GM04503 (cell line): Measurements from ENCODE around the gene CHCHD6.

Experiments
- DNase-seq: peaks from one replicate; pipeline ENCODE4 v3.0.0-alpha.2; 2012; ENCODE audit warnings: low read depth

Gene CHCHD6

DNA sequence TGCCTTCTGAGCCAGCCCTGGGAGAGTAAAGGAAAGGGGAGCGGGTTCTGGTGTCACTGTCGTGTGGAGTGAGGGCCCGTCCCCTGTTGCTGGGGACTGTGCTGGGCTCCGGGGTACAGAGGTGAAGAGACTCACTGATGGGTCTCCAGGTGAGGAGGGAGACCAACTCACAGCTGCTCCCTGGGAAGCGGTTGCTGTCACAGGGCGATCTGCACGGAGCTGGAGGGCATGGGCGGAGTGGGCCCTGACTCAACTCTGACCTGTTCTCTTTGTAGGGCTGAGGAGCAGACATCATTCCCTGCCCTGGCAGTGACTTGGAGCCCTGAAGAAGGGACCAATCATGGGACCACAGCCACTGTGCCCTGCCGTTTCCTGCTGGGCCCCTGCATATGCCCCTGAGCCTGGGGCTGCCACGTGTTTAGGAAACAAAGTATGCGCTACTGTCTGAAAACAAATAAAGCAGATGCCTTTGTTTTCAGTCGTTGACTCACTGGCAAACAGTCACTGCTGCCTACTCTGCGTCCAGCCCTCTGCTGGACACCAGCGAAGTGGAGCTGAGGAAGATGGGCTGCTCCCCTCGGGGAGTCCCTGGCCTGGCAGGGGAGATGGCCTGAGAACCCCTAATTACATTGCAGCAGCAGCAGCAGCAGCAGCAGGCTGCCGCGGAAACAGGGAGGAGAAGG, 256.0 kb downstream of the CHCHD6 start:
- peak; percentile 43 for DNase-seq

DNA sequence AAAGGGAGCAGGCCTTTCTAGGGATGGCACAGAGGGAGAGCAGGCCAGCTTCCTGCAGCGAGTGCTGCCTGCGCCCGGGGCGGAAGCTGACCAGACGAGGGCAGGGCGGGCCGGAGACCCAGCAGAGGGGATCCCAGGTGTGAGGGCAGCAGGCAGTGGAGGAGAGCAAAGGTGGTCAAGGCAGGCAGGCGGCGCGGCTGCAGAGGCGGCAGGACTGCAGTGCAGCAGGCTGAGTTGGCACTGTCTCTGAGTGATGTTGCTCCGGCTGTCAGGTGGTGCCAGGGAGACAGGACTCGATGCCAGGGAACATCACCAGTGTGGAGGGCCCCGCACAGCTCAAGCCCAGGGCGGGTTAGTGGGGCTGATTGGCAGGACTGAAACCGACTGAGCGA, 256.6 kb downstream of the CHCHD6 start:
- DNase-seq = no peak

DNA sequence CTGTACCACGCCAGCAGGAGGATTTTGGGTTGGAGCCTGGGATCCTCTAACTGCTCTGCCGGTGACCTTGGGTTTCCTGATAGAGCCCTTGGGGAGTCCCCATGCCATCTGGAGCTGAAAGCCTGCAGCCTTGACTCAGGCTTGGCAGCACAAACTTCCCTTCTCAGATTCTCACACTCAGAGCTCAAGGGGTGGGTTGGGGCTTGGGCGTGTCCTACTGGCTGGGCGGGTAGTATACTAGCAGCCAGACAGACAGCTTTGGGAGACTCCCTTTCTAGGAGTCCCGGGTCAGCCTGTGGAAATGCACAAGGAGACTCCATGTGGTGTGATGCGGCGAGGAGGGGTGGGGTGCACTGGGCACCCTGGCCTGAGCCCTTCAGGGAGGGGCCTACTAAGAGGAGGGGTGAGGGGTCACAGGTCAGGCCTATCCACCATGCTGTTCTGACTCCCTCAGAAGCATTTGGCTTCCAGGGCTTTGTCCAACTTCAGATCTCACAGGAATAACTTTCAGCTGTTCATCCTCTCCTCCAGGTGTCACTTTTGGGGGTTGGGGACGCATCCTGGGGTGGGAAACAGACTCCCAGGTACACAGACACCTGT, 257.3 kb downstream of the CHCHD6 start:
- DNase-seq = peak; percentile 67

DNA sequence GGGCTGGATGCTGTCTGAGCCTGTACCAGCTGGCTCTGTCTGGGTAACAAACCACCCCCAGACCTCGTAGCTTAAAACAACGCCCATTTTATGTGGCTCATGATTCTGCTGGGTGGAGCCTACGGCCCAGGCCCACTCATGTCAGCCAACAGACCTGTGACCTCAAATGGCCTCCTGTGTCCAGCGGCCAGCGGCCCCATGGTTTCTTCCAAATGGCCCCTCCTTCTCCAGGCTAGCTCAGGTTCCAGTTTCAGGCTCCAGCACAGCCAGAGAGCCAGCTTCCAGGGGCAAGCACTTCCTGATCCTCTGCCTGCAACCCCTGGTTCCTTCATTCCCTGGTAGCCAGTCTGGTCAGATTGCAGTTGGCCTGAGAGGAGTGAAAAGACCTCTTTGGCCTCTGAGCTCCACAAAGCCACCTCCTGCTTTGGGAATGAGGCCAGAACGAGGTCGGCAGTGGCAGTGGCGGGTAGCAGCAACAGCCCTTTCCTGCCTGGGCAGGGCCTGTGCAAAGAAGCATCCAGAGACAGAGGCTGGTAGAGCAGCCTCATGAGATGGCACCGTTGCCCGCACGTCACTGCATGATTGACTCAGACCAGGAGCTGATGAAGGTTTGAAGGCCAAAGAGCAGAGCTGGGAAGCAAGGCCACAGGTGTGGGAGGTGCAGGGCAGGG, 257.9 kb downstream of the CHCHD6 start:
- no peak for DNase-seq

DNA sequence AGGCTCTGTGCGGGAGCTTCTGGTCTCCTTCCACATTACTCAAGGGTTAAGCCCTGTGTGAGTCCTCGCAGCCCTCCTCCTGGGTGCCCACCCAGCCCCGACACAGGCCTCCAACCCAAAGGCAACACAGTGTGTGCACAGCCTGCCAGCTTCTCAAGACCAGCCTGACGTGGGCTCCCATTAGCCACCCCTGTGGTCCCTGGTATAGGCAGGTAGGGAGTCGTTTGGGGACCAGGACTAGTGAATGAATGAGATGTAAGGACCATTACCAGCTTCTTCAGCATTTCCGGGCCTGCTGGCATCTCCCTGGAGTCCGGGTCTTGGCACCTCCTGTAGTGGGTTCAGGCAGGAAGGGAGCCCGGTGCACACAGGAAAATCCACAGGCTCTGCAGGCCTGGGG, 258.7 kb downstream of the CHCHD6 start:
- no peak for DNase-seq

DNA sequence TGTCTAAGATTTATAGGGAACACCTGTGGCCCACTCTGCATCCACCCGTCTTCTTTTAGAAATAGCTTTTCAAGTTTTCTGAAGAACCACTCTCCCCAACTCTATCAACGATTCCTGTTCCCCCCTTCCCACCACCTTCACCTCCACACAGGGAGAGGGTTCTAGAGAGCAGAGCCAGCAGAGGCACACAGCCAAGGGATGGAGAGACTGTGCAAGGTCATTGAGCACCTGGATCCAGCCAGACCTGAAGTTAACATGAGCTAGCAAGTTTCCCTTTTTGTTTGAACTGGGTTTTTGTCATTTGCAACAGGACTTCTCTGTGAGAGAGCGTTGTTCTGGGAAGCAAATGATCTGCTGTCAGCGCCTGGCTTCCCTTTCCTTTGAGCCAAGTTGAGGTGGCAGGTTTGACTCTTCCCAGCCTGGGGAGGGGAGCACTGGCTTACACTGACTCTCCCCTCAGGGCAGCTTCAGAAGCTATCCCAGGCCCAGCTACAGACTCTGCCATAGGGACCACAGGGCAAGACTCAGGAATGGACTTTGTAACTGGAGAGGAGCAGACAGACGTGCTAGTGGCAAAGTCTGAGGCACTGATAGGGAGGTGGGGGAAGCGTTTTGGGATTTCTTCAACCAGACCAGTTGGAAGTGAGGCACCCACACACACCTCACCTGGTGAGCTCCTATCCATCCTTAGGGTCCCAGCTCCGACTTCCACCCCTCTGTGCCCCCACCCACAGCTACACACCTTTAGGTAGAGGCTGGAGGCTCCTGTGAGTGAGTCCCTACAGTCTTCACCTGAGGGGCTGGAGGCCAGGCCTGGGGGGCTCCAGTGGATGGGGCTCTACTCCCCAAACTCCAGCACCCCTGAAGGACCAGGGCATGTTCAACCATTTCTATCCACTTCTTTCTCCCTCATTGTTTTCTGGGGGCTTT, 259.5 kb downstream of the CHCHD6 start:
- DNase-seq = no peak

DNA sequence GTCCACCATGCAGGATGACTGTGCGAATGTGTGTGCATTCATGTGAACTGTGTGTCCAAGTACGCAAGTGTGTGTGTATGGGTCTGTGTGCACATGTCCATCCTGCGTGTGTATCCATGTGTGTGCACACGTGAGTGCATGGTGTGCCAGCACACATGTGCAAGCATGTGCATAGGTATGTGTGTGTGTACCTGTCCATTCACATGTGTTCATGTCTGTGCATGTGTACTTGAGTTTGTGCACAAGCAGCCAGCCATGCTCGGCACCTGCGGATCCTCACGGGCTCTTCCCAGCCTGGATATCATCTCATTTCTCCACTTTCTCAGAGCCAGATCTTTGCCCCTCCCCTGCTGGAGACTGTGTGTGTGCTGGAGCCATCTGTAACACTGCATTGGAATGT, 260.2 kb downstream of the CHCHD6 start:
- DNase-seq = no peak

DNA sequence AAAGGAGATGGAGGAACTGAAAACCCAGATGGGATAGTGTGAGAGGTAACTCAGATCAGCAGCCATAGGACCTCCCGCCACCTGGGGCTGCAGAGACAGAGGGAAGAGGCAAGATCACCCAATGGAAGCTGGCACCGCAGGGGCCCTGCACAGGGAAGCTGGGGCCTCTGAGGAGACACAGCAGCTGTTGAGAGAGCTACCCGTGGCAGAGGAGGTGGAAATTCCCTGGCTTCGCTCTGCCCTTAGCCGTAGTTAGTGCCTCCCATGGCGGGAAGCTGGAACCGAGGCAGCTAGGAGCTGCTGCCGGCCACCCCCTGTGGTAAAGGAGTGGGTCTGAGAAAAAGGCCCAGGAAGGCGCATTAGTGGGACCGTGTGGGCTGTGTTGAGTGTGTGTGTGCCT, 260.9 kb downstream of the CHCHD6 start:
- no peak for DNase-seq

DNA sequence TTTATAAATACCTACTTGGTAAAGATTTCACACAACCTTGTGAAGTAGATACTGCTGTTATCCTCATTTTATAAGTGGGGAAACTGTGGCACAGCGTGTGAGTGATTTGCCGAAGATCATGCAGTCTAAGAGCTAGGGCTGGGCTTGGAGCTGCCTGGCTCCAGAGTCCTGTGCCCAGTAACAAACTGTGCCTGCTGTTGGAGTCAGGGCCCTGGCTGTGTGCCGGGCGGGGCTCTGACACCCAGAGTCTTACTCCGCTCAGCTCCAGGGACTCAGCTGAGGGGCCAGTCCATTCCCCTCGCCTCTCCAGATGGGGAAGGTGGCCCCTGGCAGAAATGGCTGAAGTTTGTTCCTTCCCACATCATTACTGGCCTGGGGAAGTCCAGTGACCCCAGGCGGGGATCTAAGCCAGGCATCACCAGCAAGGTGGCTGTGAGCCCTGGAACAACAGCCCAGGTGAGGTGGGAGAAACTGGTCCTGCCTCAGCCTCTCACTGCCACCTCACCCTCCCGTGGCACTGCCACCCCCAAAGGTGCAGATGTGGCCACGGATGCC, 261.6 kb downstream of the CHCHD6 start:
- DNase-seq = no peak

DNA sequence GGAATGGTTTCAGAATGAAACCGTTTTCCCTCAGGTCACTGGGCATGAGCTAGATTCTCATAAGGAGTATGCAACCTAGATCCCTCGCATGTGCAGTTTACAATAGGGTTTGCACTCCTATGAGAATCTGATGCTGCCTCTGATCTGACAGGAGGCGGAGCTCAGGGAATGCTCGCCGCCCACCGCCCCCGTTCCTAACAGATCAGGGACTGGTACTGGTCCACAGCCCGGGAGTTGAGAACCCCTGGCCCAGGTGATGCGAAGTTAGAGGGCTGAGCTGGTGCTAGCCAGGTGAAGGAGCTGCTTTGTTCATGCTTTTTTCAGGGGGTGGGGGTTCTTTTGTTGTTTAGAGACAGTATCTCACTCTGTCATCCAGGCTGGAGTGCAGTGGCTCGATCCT, 263.3 kb downstream of the CHCHD6 start:
- no peak for DNase-seq

DNA sequence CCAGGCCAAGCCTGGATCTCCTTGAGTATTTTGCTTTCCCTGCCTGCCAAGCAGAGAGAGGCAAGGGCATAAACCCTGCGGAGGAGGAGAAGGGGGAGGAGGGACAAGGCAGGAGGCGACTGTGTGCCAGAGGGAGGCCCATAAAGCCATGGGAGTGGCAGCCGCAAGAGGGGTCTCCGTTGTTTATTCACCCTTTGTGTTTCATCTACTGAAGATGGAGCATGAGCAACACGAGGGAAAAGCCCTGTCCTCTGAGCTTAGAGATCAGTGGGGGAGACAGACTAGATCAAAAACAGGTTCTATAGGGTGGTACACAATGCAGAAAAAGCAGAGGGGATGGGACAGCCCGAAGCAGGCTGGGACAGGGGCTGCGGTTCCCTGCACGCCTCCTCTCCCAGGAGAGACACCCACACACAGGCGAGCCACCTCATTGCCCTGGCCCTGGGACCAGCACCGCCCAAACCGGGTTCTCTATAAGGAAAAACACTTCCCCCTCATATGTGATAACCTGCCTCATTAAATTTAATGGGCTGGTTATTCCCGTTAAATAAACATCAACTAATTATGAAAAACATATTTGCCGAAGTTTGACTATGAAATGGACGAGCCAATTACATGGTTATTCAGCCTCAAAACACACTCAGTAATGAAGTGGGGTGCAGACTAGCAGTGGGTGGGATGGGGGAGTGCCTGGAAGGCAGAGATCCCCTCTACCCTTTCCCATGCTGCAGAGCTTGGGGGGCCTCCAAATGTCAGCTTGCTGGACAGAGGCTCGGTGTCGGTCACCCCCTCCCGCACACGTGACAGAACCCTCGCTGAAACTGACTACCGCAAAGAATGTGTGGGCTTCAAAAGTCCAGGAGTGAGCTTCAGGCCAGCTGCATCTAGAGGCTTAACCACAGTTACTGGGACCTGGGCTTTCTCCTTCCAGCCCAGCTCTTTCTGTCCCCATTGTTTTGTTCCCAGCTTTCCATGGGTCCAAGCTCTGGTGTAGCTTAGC, 264.7 kb downstream of the CHCHD6 start:
- DNase-seq = no peak

DNA sequence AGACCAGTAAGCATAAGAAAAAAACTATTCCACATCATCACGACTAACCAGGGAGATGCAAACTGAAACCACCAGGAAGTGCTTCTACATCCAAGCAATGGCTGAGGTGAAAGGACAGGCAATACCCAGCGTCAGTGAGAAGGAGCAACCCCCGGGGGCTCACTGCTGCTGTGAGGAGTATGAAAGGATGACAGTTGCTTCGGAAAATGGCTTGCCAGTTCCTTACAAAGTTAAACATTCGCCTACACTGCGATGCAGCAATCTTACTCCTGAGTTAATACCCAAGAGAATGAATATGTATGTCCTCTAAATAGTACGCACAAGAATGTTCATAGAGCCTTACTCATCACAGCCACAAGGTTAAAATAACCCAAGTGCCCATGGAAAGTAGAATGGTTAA, 265.5 kb downstream of the CHCHD6 start:
- DNase-seq = no peak

DNA sequence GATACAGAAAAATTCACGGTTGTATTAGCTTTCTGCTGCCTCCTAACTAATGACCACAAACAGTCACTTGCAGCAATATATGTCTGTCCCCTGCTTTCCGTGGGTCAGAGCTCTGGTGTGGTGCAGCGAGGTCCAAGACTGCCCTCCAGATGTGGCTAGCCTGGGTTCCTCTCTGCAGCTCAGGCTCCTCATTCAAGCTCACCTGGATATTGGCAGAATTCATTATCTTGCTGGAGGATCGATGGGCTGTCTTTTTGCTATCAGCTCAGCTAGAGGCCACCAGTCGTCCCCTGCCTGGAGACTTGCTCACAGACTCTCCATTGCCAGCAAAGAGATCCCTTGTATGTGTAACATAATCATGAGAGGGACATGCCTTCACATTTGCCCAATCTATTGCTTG, 266.1 kb downstream of the CHCHD6 start:
- no peak for DNase-seq

DNA sequence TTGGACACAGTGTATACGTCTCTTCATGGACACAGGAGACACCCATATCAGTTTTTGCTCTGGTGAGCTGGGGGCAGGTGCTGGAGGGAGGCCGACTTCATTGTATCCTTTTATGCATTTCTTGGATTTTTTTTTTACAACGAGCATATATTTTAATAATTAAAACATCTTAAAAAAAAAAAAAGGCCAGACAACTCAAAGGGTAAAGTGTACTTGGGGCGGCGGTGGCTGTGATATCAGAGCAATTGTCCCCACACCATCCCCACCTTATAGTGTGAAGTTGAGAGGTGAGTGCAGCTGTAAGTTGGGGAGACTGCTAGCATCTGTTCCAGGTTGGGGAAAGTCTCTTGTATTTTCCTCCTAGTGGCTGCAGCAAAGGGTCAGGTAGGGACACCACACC, 266.9 kb downstream of the CHCHD6 start:
- no peak for DNase-seq

DNA sequence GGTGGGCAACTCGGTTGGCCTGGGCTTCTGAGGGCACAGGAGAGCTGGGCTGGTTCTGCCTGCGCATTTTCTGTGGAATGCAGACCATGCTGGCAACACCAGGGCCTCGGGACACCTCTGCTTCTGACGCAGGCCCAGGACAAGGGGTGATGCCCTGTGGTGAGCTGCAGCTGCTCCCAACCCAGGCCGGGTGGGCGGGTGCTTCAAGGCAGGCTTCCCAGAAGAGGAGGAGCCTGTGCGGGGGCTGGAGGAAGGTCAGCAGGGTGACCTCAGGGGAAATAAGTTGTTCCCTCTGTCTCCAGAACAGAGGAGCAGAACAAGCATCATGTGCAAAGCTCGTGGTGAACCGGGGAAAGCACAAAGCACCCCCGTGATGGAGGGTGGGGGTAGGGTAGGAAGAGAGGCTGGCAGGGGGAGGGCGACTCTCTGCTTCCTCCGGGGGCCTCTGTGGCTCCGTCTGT, 267.9 kb downstream of the CHCHD6 start:
- DNase-seq = no peak

DNA sequence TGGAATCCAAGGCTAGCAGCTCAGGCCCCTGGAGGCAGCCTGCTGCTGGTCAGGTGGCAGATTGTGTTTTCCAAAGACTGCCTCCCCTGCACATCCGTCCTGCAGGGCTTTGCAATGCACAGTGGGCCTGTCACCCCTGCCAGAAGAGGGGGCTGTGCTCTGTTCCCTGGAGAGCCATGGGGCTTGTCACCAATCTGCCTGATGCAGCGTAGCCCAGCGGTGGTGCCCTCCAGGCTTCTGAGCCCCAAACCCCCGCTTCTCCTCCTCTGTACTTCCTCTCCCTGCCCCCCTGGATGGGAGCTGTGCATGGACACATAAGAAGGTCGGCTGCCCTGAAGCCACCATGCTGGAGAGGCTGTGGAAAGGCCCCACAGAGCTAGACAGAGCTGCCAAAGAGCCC, 268.8 kb downstream of the CHCHD6 start:
- DNase-seq = no peak

DNA sequence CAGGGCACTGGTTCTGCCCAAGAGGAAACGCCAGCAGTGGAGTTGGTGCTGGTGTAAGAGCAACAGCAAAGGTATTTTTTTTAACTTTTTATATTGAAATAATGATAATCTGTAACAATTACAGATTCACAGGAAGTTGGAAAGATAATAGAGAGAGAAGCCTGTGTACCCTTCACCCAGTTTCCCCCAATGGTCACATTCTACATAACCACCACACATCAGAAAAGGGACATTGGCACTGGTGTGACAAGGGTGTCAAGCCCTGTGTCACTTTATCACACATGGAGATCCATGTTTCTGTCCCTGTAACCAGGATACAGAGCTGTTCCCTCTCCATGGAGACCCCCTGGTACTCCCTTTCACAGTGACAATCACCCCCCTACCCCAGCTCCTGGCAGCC, 269.8 kb downstream of the CHCHD6 start:
- no peak for DNase-seq

DNA sequence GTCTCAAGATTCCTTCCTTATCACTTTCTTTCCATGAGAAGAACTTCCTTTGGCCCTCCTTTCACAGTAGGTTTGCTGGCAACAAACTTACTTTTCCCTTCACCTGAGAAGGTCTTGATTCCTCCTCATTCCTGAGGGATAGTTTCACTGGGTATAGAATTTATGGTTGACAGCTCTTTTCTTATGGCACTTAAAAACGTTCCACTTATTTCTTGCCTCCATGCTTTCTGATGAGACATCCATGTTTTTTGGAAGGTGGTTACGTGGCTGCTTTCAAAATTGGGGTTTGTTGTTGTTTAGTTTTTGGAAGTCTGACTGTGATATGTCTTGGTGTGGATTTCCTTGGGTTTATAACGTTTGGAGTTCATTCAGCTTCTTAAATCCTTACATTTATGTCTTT, 270.7 kb downstream of the CHCHD6 start:
- no peak for DNase-seq

DNA sequence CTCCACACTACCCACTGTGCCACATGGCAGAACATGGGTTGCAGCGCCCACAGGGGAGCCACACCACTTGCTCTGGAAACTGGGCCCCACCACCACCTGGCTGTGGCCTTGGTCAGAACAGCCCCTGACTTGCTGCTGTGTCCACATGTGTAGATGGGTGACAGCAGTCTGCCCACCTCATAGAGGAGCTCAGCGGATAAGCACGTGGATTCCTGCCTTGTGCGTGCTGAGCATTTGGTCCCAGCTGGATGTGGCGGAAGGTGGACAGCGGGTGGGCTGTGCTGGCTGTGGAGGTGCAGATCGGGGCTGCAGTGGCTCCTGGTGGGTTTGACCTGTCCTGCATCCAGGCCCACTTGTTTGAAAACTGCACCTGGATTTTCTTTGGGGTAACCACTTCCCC, 272.9 kb downstream of the CHCHD6 start:
- no peak for DNase-seq

DNA sequence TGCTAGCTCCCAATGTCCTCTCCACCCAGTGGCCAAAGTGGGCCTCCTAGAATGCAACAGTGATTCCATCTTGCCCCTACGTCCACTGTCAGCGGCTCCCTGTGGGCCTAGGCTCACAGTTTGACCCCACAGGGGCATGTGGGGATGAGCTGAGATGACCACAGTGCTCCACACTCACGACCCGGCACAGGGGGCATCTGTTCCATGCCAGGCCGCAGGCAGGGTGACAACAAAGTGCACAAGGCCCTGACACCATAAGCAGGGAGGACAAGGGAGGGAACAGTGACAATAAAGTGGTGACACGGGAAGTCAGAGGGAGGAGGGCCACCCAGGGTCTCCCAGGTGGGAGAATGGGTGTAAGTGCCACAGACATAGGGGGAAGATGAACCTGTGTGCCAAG, 273.8 kb downstream of the CHCHD6 start:
- DNase-seq = no peak

DNA sequence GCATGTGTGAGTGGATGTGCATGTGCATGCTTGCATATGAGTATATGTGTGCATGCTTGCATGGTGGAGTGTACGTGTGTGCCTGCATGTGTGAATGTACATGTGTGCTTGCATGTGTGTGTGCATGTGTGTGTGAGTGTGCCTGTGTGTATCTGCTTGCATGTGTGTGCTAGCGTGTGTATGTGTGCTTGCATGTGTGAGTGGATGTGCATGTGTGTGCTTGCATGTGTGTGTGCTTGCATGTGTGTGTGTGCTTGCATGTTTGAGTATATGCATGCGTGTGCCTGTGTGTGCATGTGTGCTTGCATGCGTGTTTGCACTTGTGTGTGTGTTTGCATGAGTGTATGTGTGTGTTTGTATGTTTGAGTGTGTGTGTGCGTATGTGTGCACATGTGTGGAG, 274.3 kb downstream of the CHCHD6 start:
- no peak for DNase-seq
